Activated CD4-positive, alpha-beta T cell treated with anti-CD3 and anti-CD28 coated beads for 48 hours (primary cell): Measurements from ENCODE around the gene HOXC9.
A peak's percentile ranks its signal among the peaks of the same experiment; 100 is the strongest.

Source experiments
- DNase-seq: peaks from one replicate; pipeline ENCODE4 v3.0.0-alpha.2; 2020

Gene HOXC9

DNA sequence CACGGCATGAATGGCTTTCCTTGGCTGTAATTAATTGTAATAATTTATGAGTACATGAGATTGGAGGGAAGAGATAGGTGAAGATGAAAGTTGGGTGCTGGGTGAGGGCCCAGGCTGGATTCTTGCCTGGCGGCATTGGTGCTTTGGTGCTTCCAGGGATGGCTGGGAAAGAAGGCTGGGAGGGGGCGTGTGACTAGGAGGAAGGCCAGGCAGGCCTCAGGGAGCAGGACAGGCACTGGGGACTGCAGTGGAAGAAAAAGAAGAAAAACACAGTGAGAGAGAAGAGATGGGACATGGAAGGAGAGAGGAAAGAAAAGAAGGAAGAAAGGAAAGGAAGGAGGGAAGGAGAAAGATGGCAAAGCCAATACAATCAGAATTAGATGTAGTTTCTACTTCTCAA lies 3.7 kb downstream of the HOXC9 start:
- DNase-seq = no peak

DNA sequence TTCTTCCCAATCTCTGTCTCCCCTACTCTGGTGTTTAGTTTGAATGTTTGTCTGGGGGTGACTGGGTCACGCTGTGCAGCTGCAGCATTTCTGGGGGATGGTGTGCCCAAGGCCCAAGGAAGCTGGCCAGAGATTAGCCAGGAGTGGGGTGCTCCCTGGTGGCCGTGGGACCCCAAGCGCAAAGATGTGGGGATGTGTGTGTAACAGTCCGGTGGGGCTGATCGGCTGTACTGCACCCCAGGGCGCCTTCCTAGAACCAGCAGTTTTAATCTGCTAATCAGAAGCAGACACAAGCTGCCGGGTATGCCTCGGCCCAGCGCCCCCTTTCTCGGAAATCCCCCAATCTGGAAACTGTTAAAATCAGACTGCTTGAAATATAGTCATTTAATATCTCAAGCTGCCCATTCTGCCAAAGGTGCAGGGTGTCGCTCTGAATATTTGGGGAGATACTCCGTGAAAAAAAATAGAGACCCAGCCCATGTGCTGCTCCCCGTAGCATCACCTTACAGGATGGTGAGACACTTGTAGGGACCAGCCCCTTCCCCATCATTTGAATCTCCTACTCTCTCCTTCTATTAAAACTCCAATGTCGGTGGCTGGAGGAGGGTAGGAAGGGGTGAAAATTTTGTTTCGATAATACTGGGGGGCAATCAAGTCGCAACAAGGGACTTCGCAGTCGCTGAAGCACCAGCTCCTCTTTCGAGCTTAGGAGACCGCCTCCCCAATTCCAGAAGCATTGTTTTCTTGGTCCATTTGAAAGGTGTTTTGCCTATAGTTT lies 4.3 kb downstream of the HOXC9 start:
- DNase-seq = no peak

DNA sequence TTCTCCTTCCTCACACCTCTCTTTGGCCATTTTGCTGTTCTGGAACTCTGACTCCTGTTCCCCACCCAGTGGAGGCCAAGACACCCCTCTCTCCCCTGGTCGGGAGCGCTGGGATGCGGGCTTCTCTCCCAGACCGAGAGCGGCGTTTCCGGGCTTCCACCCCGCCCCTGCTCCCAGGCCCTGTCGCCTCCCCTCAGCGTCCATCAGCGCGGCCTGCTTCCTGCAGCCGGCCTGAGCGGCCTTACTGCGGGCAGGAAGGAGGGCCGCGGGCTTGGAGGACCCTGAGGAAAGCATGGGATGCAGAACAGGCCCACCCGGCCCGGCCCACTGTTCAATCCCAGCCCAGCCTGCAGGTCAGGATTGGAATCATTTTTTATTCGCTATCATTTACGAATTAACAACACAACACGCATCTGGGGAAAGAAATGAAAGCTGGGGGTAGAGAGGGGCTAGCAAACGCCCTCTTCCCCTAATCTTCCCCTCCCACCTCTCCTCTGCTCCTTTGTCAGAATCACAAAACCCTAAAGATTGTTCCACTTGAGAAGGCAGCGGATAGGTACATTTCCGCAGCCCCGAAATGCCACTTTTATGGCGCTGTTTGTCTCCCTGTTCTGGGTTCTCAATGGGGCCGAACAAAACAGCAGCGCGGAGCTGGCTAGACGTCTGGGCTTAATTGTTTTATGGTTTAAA lies 5.0 kb downstream of the HOXC9 start:
- no peak for DNase-seq

DNA sequence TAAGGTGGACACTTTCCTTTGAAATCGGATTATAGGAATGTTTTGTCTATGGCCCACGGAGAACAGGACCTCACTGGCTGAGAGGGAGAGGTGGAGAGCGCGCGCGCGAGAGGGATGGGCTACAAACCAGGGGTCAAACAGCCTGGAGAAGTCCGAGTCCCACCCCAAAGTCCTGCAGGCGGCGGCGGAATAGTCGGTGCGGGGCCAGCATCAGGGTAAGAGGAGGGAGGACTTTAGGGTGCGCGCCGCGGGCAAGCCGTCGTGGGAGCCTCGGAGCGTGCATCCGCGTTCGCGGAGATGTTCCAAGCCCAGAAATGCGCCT lies 5.5 kb downstream of the HOXC9 start:
- no peak for DNase-seq

DNA sequence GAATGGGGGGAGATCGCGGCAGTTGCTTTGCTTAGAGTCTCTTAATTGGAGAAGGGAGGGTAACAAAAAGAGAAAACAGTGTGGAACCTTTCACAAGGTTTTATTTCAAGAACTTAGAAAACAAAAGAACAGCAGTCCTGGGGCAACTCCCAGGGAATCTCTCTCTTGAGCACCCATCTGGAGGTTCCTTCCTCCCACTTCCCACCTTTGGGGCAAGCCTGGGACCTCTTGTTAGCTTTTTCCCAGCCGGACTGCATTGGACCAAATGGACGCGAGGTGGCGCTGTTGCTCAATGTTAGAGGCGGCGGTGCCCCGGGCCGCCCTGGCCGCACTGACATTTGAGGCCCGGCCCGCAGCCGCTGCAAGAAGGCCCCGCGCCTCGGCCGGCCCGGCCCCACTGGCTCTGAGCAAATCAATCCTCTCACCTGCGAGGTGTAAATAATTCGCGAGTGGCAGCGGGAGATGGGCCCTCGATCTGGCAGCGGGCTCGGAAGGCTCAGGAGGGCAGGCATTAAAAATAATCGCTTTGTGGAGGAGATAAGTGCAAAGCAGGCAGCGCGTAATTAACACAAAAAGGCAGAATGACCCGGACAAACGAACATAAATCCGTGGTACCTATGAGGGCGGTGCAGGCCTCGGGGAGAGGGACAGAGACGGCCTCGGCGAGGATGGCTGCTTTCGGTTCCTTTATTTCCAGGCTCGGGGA lies 6.0 kb downstream of the HOXC9 start:
- peak; percentile 89 for DNase-seq

DNA sequence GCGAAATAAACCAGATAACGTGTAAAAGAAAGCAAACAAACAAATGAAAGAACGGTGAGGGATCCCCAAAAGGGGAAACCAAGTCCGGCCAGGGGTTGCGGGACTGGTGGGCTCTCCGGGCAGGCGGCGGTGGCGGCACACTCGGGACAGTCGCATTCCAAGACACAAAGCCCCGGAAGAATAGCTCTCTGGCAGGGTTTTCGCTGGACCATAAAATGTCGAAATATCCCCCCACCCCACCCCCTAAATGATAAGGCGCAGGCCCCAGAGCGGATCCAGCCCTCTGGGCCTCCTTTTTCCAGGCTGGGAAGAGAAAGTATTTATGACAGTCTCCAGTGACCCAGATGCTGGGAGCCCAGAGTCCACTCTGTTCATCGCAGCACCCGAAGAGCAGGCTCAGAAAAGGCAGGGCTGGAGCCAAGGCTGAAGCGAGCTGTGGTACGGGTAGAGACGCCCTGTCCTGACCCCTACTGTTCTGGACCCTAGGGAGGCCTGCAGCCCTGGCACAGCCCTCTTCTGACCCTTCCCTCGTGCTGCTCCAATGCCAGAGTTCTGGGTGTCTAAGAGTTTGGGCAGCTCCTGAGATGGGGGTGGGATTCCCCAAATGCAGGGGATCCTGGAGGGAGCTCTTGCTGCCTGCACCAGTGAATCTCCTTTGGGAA lies 6.7 kb downstream of the HOXC9 start:
- DNase-seq = no peak

DNA sequence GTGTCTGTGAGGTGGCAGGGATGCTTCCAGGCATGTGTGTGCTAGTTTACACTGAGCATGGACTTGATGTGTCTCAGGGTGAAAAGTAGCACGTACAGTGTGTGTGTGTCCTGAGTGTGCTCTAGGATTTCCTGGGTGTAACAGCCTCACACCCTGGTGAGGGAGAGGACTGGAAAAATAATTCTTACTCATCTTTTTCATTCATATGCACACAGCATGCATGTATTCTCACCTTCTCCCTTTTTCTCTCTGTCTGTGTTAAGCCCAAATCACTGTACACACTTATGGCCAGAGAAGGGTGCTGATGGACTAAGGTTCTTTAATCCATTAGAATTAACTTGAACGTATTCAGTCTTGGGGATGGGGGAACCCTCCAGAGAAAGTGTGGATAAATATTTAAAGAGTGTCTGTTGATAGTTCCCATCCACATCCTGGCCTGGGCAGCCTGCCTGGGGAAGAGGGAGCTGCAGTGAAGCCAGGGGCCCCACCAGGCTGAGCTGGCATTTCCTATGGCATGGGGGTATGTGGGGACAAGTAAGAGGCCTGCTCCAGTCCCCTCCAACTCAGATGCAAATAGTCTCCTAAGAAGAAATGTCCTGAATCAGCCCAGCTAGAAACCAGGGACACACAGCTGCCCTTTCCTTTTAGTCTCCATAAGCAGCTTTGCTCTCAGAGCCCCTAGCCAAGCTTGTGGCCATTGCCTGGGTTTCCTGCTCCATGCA lies 7.7 kb downstream of the HOXC9 start:
- DNase-seq = no peak

DNA sequence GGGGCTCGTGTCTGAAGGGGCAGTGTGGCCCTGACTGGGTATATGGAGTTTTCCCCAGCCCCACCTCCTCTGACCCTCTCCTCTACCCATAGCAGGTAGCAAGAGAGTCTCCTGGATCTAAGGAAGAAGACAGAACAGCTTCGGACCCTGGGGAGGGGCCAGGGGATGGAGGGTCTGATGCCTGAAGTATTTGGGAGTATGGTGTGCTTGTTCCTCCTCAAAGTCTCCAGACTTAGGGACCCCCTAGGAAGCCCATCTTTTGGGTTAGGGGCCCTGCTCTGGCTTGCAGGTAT lies 8.2 kb downstream of the HOXC9 start:
- DNase-seq = no peak

DNA sequence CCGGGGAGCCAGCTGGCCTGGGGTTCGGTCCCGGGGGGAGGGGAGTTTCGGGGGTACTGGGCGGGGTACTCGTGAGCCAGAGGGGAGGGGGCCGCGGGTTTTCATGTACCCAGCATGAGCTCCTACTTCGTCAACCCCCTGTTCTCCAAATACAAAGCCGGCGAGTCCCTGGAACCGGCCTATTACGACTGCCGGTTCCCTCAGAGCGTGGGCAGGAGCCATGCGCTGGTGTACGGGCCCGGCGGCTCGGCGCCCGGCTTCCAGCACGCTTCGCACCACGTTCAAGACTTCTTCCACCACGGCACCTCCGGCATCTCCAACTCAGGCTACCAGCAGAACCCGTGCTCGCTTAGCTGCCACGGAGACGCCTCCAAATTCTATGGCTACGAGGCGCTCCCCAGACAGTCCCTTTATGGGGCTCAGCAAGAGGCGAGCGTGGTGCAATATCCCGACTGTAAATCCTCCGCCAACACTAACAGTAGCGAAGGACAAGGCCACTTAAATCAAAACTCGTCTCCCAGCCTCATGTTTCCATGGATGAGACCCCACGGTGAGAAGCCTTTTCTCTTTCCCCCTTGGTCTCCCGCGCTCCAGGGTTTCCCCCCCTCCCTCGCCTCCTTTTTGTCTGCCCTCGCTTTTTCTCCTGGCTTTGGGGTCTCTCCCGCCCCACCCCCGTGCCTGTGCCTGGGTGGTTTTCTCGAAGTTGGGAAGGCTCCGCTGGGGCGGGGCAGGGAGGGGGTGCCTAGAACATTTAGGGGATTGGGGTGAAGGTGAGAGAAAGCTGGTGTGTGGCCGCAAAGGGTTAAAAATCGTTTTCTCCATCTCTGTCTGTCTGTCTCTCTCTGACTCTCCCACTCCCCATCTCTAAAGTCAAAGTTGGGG lies 9.5 kb downstream of the HOXC9 start:
- DNase-seq = peak; percentile 54

DNA sequence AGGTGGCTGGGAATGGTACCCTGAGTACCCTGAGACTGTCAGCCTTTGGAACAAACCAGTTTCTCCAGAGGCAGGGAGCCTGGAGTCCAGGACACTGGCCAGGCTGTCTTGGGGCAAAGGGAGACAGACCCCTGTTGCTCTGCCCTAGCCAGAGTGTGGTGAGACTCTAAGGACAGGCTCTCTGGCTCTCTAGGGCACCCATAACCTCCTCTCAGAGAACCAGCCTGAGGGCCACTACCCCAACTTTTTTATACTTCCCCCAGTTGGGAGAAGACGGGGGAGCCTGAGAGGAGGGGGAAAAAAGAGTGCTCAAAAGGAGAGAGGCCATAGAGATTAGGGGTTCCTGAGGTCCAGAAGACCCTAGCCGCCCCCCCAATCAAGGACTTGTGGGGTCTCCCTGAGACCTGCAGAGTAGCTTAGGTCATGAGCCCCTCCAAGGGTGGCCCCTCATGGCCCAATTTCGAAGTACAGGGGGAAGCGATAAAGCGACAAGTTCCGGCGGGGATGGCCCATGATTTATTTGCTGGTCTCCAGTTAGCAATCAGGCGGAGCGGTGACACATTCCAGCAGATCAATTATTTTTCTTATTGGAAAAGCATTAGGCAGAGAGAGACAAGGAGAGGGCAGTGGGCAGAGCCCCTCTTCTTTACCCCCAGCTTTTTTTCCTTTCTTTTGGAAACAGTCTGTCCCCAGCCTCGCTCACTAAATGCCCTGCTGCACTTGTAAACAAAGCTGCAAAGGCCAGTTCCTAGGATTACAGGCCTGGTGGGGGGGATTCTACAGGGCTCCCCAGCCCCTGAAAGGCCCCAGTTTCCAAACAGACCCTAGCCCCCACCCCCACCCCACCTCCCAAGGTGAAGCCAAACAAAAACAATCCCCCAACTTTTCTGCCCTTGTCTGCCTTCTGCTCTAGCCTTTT lies 10.4 kb downstream of the HOXC9 start:
- DNase-seq = no peak

DNA sequence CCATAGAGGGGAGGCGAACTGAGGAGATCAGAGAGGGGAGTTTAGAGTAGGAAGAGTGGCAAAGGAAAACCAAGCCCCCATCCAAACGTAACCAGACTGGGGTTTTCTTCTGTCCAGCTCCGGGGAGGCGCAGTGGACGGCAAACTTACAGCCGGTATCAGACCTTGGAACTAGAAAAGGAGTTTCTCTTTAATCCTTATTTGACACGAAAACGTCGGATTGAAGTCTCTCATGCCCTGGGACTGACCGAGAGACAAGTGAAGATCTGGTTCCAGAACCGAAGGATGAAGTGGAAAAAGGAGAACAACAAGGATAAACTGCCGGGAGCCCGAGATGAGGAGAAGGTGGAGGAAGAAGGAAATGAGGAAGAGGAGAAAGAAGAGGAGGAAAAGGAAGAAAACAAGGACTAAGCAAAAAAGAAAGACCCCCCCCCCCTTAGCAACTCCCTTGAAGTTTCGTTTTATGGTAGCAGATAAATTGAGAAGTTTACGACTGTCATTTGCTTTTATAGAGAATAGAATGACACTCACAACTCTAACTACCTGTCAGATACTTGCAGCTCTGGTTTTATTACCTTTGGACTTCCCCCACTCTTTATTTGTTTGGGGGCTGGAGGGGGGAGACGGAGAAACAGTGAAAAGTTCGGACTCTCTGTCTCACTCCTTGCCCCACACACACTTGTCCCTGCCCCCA lies 11.2 kb downstream of the HOXC9 start:
- no peak for DNase-seq

DNA sequence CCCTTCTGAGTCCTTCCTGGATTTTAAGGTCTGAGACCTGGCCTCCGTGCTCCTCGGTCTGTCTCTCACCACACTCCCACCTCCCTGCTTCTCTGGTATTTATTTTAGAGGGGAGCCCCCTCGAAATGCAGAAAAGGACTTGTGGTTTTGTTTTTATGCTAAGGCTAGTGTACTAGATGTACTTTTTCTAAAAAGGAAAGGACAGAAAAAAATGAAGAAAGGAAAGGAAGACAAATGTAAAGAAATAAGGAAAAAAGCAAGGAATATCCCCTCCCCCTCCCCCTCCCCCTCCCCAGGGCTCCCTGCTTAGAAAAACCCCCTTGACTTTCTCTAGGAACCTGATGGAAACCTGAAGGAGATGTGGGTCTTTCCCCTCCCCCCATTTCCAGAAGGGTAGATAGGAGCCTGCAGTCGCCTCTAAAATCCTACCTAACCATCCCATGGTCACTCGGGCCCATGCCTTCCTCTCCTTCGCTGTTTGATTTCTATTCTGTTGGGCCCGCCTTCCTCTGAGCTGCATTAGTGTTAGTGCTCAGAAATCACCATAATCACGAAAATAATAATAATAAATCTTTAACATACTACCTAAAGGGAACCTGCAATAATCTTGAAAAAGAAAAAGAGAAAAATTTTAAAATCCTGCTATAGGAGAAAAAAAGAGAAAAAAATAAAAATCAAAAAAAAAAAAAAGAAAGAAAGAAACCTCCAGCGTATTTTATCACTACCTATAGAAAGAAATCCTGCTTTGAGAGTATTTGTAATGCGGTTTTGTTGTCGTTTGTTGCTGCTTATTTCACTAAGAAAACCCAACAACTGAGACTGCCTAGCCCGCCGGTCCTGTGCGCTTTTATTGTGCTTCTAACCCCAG lies 11.9 kb downstream of the HOXC9 start:
- no peak for DNase-seq

DNA sequence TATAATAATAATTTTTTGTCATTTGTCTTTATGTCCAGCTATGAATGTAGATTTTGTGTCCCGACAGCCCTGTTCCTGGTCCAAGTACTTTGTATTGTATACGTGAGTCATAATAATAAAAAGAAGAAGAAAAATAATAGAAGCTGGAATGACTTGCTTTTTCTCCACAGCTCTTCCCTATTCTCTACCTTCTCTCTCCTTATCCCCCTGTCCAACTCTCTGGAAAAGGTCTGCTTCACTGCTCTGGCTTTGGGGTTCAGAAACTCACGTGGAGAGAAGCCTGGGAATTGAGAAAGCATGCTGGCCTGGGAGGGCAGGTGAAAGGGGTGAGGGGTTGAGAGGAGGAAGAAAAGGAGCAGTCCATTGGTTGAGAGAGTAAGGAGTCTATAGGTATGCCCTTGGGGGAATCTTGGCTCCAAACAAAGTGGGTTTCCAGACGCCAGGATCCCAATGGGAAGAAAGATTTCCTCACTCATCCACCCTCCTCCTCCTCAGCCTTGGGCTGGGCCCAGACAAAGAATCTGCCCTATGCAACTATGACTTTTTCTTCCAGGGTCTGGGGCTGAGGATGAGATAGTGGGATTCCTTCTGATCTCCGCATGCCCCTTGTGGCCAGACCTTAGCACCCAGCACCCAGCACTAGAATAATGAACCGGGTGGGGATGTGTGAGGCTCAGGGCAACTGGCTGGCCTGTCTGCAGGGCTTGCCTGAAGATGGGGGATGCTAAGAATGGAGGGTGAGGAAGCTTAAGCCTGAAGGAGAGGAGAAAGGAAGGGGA lies 12.9 kb downstream of the HOXC9 start:
- no peak for DNase-seq

DNA sequence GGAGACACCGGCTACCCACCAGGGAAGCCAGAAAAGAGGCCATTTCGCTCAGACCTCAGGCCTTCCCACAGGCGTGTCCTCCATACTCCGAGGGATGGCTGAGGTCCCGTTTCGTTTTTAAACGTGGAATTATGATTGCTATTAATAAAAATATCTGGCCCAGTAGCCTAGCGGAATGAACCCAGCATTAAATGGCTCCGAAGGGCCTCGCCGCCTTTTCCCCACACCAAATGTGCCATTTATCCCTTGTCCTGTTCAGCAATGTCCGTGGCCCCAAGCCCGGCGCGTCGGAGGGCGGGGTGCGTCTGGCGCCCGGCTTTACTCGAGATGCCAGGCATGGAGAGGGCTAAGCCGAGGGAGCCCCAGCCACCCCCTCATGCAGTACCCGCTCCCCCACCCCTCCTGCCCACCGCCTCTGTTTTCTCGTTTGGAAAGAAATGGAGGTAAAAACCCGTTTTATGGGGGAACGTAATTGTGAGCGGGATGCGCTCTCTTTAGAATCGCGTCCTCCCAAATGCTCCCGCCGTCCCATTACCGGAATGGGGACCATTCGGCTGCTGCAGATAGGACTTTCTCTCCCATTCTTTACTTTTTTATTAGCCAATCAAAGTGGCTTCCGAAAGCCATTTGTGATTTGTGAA lies 14.5 kb downstream of the HOXC9 start:
- DNase-seq = no peak

DNA sequence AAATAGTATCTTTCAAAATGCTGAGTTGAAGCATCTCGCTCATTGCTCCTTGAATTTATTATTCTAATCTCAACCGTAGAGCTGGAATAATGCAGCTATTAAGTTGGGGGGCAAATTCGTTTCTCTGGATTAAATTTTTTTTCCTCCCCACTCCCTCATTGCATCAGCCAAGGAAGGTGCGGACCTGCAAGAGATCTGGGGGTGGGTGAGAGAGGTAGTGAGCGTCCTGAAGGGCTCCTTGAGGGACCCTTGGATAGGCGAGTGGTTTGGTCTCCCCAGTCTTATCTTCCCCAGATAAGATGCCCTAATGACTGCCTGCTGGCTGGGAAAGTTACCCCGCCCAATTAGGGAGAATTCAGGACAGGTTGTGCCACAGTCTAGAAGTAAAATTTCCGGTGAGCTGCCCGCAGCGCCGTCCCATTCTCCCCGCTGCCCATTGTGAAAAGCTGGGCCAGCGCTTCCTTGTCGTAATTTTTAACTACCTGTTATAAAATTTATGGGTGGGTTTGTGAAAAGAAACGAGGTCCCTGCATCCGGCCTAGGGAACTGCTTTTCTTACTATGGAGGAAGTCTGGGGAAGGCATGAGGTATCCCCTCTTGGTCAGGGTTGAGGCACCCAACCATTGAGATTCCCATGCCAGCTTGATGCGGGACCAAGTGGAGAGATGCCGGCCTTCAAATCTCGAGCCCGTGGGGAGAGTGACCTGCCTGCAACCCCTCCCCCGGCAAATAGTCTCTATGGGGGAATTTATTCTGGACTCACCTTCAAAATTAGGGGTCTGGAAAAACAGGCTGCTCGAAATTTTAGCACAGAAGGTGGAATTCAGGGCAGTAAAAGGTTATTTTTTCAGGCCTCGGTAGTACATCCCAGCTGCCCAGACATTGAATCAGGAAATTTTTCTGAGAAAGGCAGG lies 15.3 kb downstream of the HOXC9 start:
- DNase-seq = no peak

DNA sequence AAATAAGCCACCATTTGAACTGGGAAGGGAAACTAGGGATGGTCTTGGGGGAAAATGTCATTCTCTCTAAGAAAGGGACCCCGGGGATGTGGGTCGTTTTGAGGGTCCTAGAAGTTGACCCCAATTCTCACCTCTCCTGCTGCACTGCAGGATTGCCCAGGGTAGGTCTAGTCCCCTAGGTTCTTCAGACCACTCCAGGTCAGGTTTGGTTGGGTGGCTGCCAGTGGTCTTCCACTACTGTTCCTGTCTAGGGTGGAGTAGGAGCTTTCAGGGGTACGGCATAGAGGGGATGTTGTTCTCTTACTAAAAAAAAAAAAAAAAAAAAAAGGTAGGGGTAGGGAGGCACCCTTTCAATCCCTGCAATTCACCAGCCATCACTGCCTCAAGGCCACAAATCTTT lies 16.1 kb downstream of the HOXC9 start:
- DNase-seq = no peak

DNA sequence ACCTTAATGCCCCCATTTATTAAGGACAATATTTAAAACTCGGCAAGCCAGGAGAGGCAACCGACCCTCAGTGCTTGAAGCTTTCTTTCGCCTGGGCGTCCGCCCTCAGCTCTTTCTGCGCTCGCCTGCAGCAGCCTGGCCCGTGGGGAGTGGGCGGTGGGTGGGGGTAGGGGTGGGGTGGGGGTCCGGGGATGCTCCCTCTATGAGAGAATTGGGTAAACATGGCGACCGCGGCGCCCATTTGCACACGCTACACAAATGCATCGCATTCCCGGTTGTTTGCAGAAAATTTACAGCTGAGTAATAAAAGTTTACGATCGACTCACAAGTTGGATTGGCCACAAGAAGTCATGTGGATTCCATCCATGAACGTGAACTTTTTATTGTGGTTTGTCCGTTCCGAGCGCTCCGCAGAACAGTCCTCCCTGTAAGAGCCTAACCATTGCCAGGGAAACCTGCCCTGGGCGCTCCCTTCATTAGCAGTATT lies 16.6 kb downstream of the HOXC9 start:
- DNase-seq = no peak
